ENCODE measurements around the gene AKAP13.
A peak's percentile ranks its signal among the peaks of the same experiment; 100 is the strongest.

The AKAP13 gene

GRCh38 chr15:85757073-85757938, 376.9 kb downstream of the AKAP13 start:
- no peaks in the 10 kb centered on the region for H3K27me3 ChIP-seq (ENCODE audit: control insufficient read depth, insufficient read depth, low read length)
- no peak overlapping the region for H3K9ac ChIP-seq (ENCODE audit: low read depth, low read length)
- no peaks in the 10 kb centered on the region for H3K9me3 ChIP-seq (ENCODE audit: control insufficient read depth, insufficient read depth, low read length)
- no peak overlapping the region for H3K4me3 ChIP-seq (ENCODE audit: low read depth, low read length)
- peaks cover 11% of the 10 kb centered on the region for H3K36me3 ChIP-seq (ENCODE audit: control insufficient read depth, insufficient read depth, low read length)
- H3K4me1 ChIP-seq (ENCODE audit: control insufficient read depth, insufficient read depth, low read length) = peaks cover 6% of the 10 kb centered on the region

GRCh38 chr15:85757939-85758654, 377.7 kb downstream of the AKAP13 start:
- Histone ChIP-seq H3K9me3 (ENCODE audit: control insufficient read depth, insufficient read depth, low read length) (no peaks in the 10 kb centered on the region), H3K9ac (ENCODE audit: low read depth, low read length) (no peak overlapping the region), H3K4me3 (ENCODE audit: low read depth, low read length) (no peak overlapping the region), H3K27me3 (ENCODE audit: control insufficient read depth, insufficient read depth, low read length) (no peaks in the 10 kb centered on the region), H3K36me3 (ENCODE audit: control insufficient read depth, insufficient read depth, low read length) (peaks cover 16% of the 10 kb centered on the region), H3K4me1 (ENCODE audit: control insufficient read depth, insufficient read depth, low read length) (no peaks in the 10 kb centered on the region)

DNA sequence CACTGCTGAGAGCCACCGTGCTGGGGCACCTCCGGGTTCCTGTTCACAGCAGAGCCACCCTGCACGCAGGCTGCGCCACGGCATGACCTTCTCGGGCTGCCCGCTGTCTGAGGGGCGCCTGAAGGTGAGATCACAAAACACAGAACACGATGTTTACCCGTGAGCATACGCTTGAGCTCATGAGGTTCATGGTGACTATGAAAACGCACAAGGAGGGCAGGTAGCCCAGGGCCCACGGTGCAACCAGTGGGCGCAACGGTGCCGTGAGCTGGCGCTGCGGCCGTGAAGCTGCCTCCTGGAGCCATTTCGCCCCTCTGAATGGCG, 378.2 kb downstream of the AKAP13 start:
- H3K4me1 ChIP-seq (ENCODE audit: control insufficient read depth, insufficient read depth, low read length) = no peaks in the 10 kb centered on the region
- H3K27me3 ChIP-seq (ENCODE audit: control insufficient read depth, insufficient read depth, low read length) = no peaks in the 10 kb centered on the region
- peaks cover 16% of the 10 kb centered on the region for H3K36me3 ChIP-seq (ENCODE audit: control insufficient read depth, insufficient read depth, low read length)
- no peak overlapping the region for H3K9ac ChIP-seq (ENCODE audit: low read depth, low read length)
- H3K9me3 ChIP-seq (ENCODE audit: control insufficient read depth, insufficient read depth, low read length) = no peaks in the 10 kb centered on the region
- H3K4me3 ChIP-seq (ENCODE audit: low read depth, low read length) = no peak overlapping the region

GRCh38 chr15:85759376-85759775, 379.0 kb downstream of the AKAP13 start:
- Histone ChIP-seq H3K9ac (ENCODE audit: low read depth, low read length) (no peak overlapping the region), H3K4me1 (ENCODE audit: control insufficient read depth, insufficient read depth, low read length) (no peaks in the 10 kb centered on the region), H3K27me3 (ENCODE audit: control insufficient read depth, insufficient read depth, low read length) (no peaks in the 10 kb centered on the region), H3K9me3 (ENCODE audit: control insufficient read depth, insufficient read depth, low read length) (no peaks in the 10 kb centered on the region), H3K4me3 (ENCODE audit: low read depth, low read length) (no peak overlapping the region), H3K36me3 (ENCODE audit: control insufficient read depth, insufficient read depth, low read length) (peaks cover 18% of the 10 kb centered on the region)

DNA sequence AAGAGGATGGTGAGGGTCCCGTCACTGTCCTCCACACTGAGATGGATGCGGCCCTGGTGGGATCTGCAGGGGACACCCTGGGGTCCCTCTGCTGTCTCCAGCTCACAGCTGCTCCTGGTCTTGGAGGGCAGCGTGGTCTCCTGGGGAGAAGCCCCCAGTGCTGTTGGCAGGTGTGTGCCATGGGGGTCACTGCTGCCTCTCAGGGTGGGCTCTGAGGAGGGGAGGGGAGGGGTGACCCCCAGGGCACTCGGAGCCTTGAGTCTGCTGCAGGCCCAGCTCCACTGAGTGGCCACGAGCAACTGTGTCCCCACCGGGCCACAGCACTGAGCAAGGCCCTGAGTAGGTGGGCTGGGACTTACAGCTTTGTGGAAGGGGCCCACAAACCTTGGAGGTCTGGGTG, 379.6 kb downstream of the AKAP13 start:
- Histone ChIP-seq H3K4me1 (ENCODE audit: control insufficient read depth, insufficient read depth, low read length) (no peaks in the 10 kb centered on the region), H3K27me3 (ENCODE audit: control insufficient read depth, insufficient read depth, low read length) (no peaks in the 10 kb centered on the region), H3K9me3 (ENCODE audit: control insufficient read depth, insufficient read depth, low read length) (no peaks in the 10 kb centered on the region), H3K36me3 (ENCODE audit: control insufficient read depth, insufficient read depth, low read length) (peaks cover 21% of the 10 kb centered on the region), H3K9ac (ENCODE audit: low read depth, low read length) (no peak overlapping the region), H3K4me3 (ENCODE audit: low read depth, low read length) (no peak overlapping the region)

GRCh38 chr15:85760531-85761371, 380.3 kb downstream of the AKAP13 start:
- peaks cover 21% of the 10 kb centered on the region for H3K36me3 ChIP-seq (ENCODE audit: control insufficient read depth, insufficient read depth, low read length)
- no peaks in the 10 kb centered on the region for H3K9me3 ChIP-seq (ENCODE audit: control insufficient read depth, insufficient read depth, low read length)
- no peaks in the 10 kb centered on the region for H3K27me3 ChIP-seq (ENCODE audit: control insufficient read depth, insufficient read depth, low read length)
- H3K4me3 ChIP-seq (ENCODE audit: low read depth, low read length) = no peak overlapping the region
- no peaks in the 10 kb centered on the region for H3K4me1 ChIP-seq (ENCODE audit: control insufficient read depth, insufficient read depth, low read length)
- H3K9ac ChIP-seq (ENCODE audit: low read depth, low read length) = no peak overlapping the region

GRCh38 chr15:85761635-85762034, 381.2 kb downstream of the AKAP13 start:
- peaks cover 21% of the 10 kb centered on the region for H3K36me3 ChIP-seq (ENCODE audit: control insufficient read depth, insufficient read depth, low read length)

GRCh38 chr15:85762039-85762755, 381.8 kb downstream of the AKAP13 start:
- no peaks in the 10 kb centered on the region for H3K9me3 ChIP-seq (ENCODE audit: control insufficient read depth, insufficient read depth, low read length)
- H3K4me3 ChIP-seq (ENCODE audit: low read depth, low read length) = no peak overlapping the region
- no peak overlapping the region for H3K9ac ChIP-seq (ENCODE audit: low read depth, low read length)
- peaks cover 5% of the 10 kb centered on the region for H3K4me1 ChIP-seq (ENCODE audit: control insufficient read depth, insufficient read depth, low read length)
- peaks cover 21% of the 10 kb centered on the region for H3K36me3 ChIP-seq (ENCODE audit: control insufficient read depth, insufficient read depth, low read length)
- H3K27me3 ChIP-seq (ENCODE audit: control insufficient read depth, insufficient read depth, low read length) = no peaks in the 10 kb centered on the region

More at GRCh38 chr15:85761635-85762034, 381.2 kb downstream of the AKAP13 start:
- no peaks in the 10 kb centered on the region for H3K27me3 ChIP-seq (ENCODE audit: control insufficient read depth, insufficient read depth, low read length)
- no peaks in the 10 kb centered on the region for H3K9me3 ChIP-seq (ENCODE audit: control insufficient read depth, insufficient read depth, low read length)
- H3K4me1 ChIP-seq (ENCODE audit: control insufficient read depth, insufficient read depth, low read length) = peaks cover 5% of the 10 kb centered on the region
- no peak overlapping the region for H3K4me3 ChIP-seq (ENCODE audit: low read depth, low read length)
- no peak overlapping the region for H3K9ac ChIP-seq (ENCODE audit: low read depth, low read length)

GRCh38 chr15:85762756-85763127, 382.3 kb downstream of the AKAP13 start:
- no peaks in the 10 kb centered on the region for H3K9me3 ChIP-seq (ENCODE audit: control insufficient read depth, insufficient read depth, low read length)
- H3K4me1 ChIP-seq (ENCODE audit: control insufficient read depth, insufficient read depth, low read length) = peaks cover 5% of the 10 kb centered on the region
- H3K36me3 ChIP-seq (ENCODE audit: control insufficient read depth, insufficient read depth, low read length) = peaks cover 21% of the 10 kb centered on the region
- no peaks in the 10 kb centered on the region for H3K27me3 ChIP-seq (ENCODE audit: control insufficient read depth, insufficient read depth, low read length)
- no peak overlapping the region for H3K9ac ChIP-seq (ENCODE audit: low read depth, low read length)
- H3K4me3 ChIP-seq (ENCODE audit: low read depth, low read length) = no peak overlapping the region

DNA sequence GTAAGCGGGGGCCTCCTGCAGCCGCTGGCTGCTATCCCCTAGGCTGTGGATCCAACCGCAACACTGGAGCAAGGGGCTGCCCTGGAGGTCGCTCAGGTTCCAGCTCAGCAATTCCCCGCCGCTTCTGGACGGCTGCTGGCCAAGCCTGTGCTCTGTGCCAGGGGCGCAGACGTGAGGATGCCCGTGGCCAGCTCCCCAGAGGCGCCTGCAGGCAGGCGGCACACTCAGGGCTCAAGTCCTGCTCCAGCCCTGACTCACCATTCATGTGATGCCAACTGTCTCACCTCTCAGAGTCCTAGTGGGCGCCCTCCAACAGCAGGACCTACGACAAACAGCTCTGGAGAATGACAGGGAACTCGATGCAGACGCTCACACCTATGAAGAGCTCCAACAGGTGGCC, 382.8 kb downstream of the AKAP13 start:
- H3K4me1 ChIP-seq (ENCODE audit: control insufficient read depth, insufficient read depth, low read length) = peaks cover 5% of the 10 kb centered on the region
- H3K27me3 ChIP-seq (ENCODE audit: control insufficient read depth, insufficient read depth, low read length) = no peaks in the 10 kb centered on the region
- H3K9me3 ChIP-seq (ENCODE audit: control insufficient read depth, insufficient read depth, low read length) = no peaks in the 10 kb centered on the region
- H3K9ac ChIP-seq (ENCODE audit: low read depth, low read length) = peak overlapping the region; percentile 37
- no peak overlapping the region for H3K4me3 ChIP-seq (ENCODE audit: low read depth, low read length)
- peaks cover 25% of the 10 kb centered on the region for H3K36me3 ChIP-seq (ENCODE audit: control insufficient read depth, insufficient read depth, low read length)

All from iPS-15b (cell line).